IPS-15b (cell line): ENCODE data around the gene WDR88.
"Not testable (repeated sequence)": the region's sequence is repeated elsewhere in the genome, so short reads cannot be mapped to it uniquely, and the experiment has no call there.

Source experiments
- H3K27me3 ChIP-seq: one replicate; pipeline ENCODE4 v1.6.1; 2013; ENCODE audit warnings: low read length; ENCODE audit not compliant: control insufficient read depth, insufficient read depth
- H3K36me3 ChIP-seq: one replicate; pipeline ENCODE4 v1.6.1; 2013; ENCODE audit warnings: low read length; ENCODE audit not compliant: control insufficient read depth, insufficient read depth
- H3K4me1 ChIP-seq: one replicate; pipeline ENCODE4 v1.6.1; 2013; ENCODE audit warnings: mild to moderate bottlenecking, low read length; ENCODE audit not compliant: control insufficient read depth, insufficient read depth
- H3K4me3 ChIP-seq: one replicate; pipeline ENCODE4 v1.5.1; 2013; ENCODE audit warnings: low read depth, low read length
- H3K9ac ChIP-seq: one replicate; pipeline ENCODE4 v1.6.1; 2013; ENCODE audit warnings: low read depth, mild to moderate bottlenecking, low read length
- H3K9me3 ChIP-seq: one replicate; pipeline ENCODE4 v1.6.1; 2013; ENCODE audit warnings: mild to moderate bottlenecking, low read length; ENCODE audit not compliant: control insufficient read depth, insufficient read depth

The WDR88 gene

GRCh38 chr19:33158365-33158764, 26.5 kb downstream of the WDR88 start:
- Histone ChIP-seq H3K9ac (no peak overlapping the region), H3K36me3 (no peaks in the 10 kb centered on the region), H3K27me3 (no peaks in the 10 kb centered on the region), H3K9me3 (no peaks in the 10 kb centered on the region), H3K4me1 (no peaks in the 10 kb centered on the region), H3K4me3 (no peak overlapping the region)

GRCh38 chr19:33159149-33159548, 27.2 kb downstream of the WDR88 start:
- H3K9ac ChIP-seq = no peak overlapping the region
- no peaks in the 10 kb centered on the region for H3K36me3 ChIP-seq
- no peaks in the 10 kb centered on the region for H3K9me3 ChIP-seq
- no peaks in the 10 kb centered on the region for H3K27me3 ChIP-seq
- H3K4me3 ChIP-seq = no peak overlapping the region
- H3K4me1 ChIP-seq = no peaks in the 10 kb centered on the region

GRCh38 chr19:33159893-33160292, 28.0 kb downstream of the WDR88 start:
- no peaks in the 10 kb centered on the region for H3K36me3 ChIP-seq

GRCh38 chr19:33161201-33161600, 29.3 kb downstream of the WDR88 start:
- H3K27me3 ChIP-seq = no peaks in the 10 kb centered on the region
- H3K36me3 ChIP-seq = no peaks in the 10 kb centered on the region
- no peak overlapping the region for H3K4me3 ChIP-seq
- no peaks in the 10 kb centered on the region for H3K9me3 ChIP-seq
- H3K4me1 ChIP-seq = no peaks in the 10 kb centered on the region
- H3K9ac ChIP-seq = no peak overlapping the region

More at GRCh38 chr19:33159893-33160292, 28.0 kb downstream of the WDR88 start:
- no peak overlapping the region for H3K4me3 ChIP-seq
- no peaks in the 10 kb centered on the region for H3K9me3 ChIP-seq
- H3K27me3 ChIP-seq = no peaks in the 10 kb centered on the region
- no peak overlapping the region for H3K9ac ChIP-seq
- H3K4me1 ChIP-seq = no peaks in the 10 kb centered on the region

- Histone ChIP-seq H3K36me3 (no peaks in the 10 kb centered on the region), H3K9ac (no peak overlapping the region), H3K9me3 (no peaks in the 10 kb centered on the region), H3K4me1 (no peaks in the 10 kb centered on the region), H3K27me3 (no peaks in the 10 kb centered on the region), H3K4me3 (no peak overlapping the region)
These were observed 31.6 kb downstream of the WDR88 start for GRCh38 chr19:33163481-33163880.

- not testable (repeated sequence) for H3K9ac ChIP-seq, H3K4me1 ChIP-seq, H3K9me3 ChIP-seq, H3K4me3 ChIP-seq, H3K27me3 ChIP-seq, H3K36me3 ChIP-seq
These were observed 34.1 kb downstream of the WDR88 start for GRCh38 chr19:33166037-33166436.

- no peak overlapping the region for H3K4me3 ChIP-seq
- H3K36me3 ChIP-seq = no peaks in the 10 kb centered on the region
- no peak overlapping the region for H3K9ac ChIP-seq
- H3K4me1 ChIP-seq = no peaks in the 10 kb centered on the region
- no peaks in the 10 kb centered on the region for H3K27me3 ChIP-seq
- H3K9me3 ChIP-seq = no peaks in the 10 kb centered on the region
These were observed 35.5 kb downstream of the WDR88 start for GRCh38 chr19:33167438-33167837.

- H3K4me3 ChIP-seq = no peak overlapping the region
- H3K27me3 ChIP-seq = no peaks in the 10 kb centered on the region
- no peaks in the 10 kb centered on the region for H3K36me3 ChIP-seq
- H3K9ac ChIP-seq = no peak overlapping the region
- H3K4me1 ChIP-seq = no peaks in the 10 kb centered on the region
- H3K9me3 ChIP-seq = no peaks in the 10 kb centered on the region
These were observed 36.6 kb downstream of the WDR88 start for GRCh38 chr19:33168528-33168927.

- Histone ChIP-seq H3K9me3 (no peaks in the 10 kb centered on the region), H3K9ac (no peak overlapping the region), H3K36me3 (no peaks in the 10 kb centered on the region), H3K27me3 (no peaks in the 10 kb centered on the region), H3K4me3 (no peak overlapping the region), H3K4me1 (no peaks in the 10 kb centered on the region)
These were observed 39.4 kb downstream of the WDR88 start for GRCh38 chr19:33171222-33171795.

- Histone ChIP-seq H3K9ac (no peak overlapping the region), H3K36me3 (no peaks in the 10 kb centered on the region), H3K9me3 (no peaks in the 10 kb centered on the region), H3K27me3 (no peaks in the 10 kb centered on the region), H3K4me1 (no peaks in the 10 kb centered on the region), H3K4me3 (no peak overlapping the region)
These were observed 40.0 kb downstream of the WDR88 start for GRCh38 chr19:33171916-33172359.

GRCh38 chr19:33174186-33174585, 42.3 kb downstream of the WDR88 start:
- H3K4me1 ChIP-seq = peaks cover 2% of the 10 kb centered on the region

GRCh38 chr19:33175156-33175782, 43.4 kb downstream of the WDR88 start:
- Histone ChIP-seq H3K27me3 (peaks cover 5% of the 10 kb centered on the region), H3K36me3 (no peaks in the 10 kb centered on the region), H3K9ac (no peak overlapping the region), H3K9me3 (no peaks in the 10 kb centered on the region), H3K4me1 (peaks cover 2% of the 10 kb centered on the region), H3K4me3 (no peak overlapping the region)

More at GRCh38 chr19:33174186-33174585, 42.3 kb downstream of the WDR88 start:
- Histone ChIP-seq H3K36me3 (no peaks in the 10 kb centered on the region), H3K4me3 (no peak overlapping the region), H3K27me3 (peaks cover 5% of the 10 kb centered on the region), H3K9me3 (no peaks in the 10 kb centered on the region), H3K9ac (no peak overlapping the region)
